HepG2 (cell line): Measurements from ENCODE around the gene MFSD2B. TPM values are rescaled to one million over a fixed set of nuclear protein-coding genes. Genes with fewer than 3 reads are reported as not detected.

Experiments used
- ATRX ChIP-seq: sonication (generic); formaldehyde crosslinking; IDR thresholded peaks from 2 replicates; pipeline ENCODE4 v1.4.0; 2020; ENCODE audit warnings: missing genetic modification reagents, borderline replicate concordance
- CC2D1A ChIP-seq: sonication (generic); formaldehyde crosslinking; IDR thresholded peaks from 2 replicates; pipeline ENCODE4 v1.8.1; 2023; ENCODE audit warnings: mild to moderate bottlenecking, missing genetic modification reagents
- ETV5 ChIP-seq: IDR thresholded peaks from 2 replicates; pipeline ENCODE4 v1.6.1; 2018; ENCODE audit warnings: missing biosample characterization, missing genetic modification reagents, inconsistent platforms, borderline replicate concordance
- HNRNPLL ChIP-seq: fragments of 200-400 bp; formaldehyde crosslinking; IDR thresholded peaks from 2 replicates; pipeline ENCODE4 v1.6.1; 2017; ENCODE audit warnings: mild to moderate bottlenecking, low read depth, low read length; ENCODE audit not compliant: poor library complexity, severe bottlenecking
- JARID2 ChIP-seq: sonication (generic); formaldehyde crosslinking; IDR thresholded peaks from 2 replicates; pipeline ENCODE4 v1.8.1; 2023; ENCODE audit warnings: missing genetic modification reagents, inconsistent platforms; ENCODE audit not compliant: insufficient replicate concordance
- MNT ChIP-seq: fragments of 450-650 bp; IDR thresholded peaks from 2 replicates; pipeline ENCODE4 v1.6.1; 2016
- PRPF4 ChIP-seq: fragments of 200-400 bp; formaldehyde crosslinking; IDR thresholded peaks from 2 replicates; pipeline ENCODE4 v1.6.1; 2016; ENCODE audit warnings: low read length, low read depth; ENCODE audit not compliant: poor library complexity, severe bottlenecking
- RFXAP ChIP-seq: sonication (generic); formaldehyde crosslinking; IDR thresholded peaks from 2 replicates; pipeline ENCODE4 v1.4.0; 2020; ENCODE audit warnings: missing genetic modification reagents, borderline replicate concordance
- SETDB1 ChIP-seq: sonication (generic); formaldehyde crosslinking; IDR thresholded peaks from 2 replicates; pipeline ENCODE4 v1.5.1; 2020; ENCODE audit warnings: missing genetic modification reagents, mild to moderate bottlenecking, borderline replicate concordance
- SIX1 ChIP-seq: sonication (generic); formaldehyde crosslinking; IDR thresholded peaks from 2 replicates; pipeline ENCODE4 v1.4.0; 2020; ENCODE audit warnings: missing genetic modification reagents, borderline replicate concordance
- TBL1XR1 ChIP-seq: fragments of 150-350 bp; IDR thresholded peaks from 2 replicates; pipeline ENCODE4 v1.6.1; 2014; ENCODE audit warnings: borderline replicate concordance, low read length; ENCODE audit not compliant: partially characterized antibody
- ZC3H13 ChIP-seq: sonication (generic); formaldehyde crosslinking; IDR thresholded peaks from 2 replicates; pipeline ENCODE4 v1.8.1; 2023; ENCODE audit warnings: mild to moderate bottlenecking, missing genetic modification reagents, moderate library complexity
- ZFP62 ChIP-seq: sonication (generic); formaldehyde crosslinking; IDR thresholded peaks from 2 replicates; pipeline ENCODE4 v1.4.0; 2020; ENCODE audit warnings: missing genetic modification reagents
- ZKSCAN8 ChIP-seq: IDR thresholded peaks from 2 replicates; pipeline ENCODE4 v1.6.1; 2016; ENCODE audit warnings: borderline replicate concordance, missing genetic modification reagents, missing compliant biosample characterization
- ZNF136 ChIP-seq: sonication (generic); formaldehyde crosslinking; IDR thresholded peaks from 2 replicates; pipeline ENCODE4 v1.8.1; 2022; ENCODE audit warnings: low read depth, mild to moderate bottlenecking, moderate library complexity, missing genetic modification reagents
- ZNF501 ChIP-seq: sonication (generic); formaldehyde crosslinking; IDR thresholded peaks from 2 replicates; pipeline ENCODE4 v1.5.1; 2020; ENCODE audit warnings: mild to moderate bottlenecking, moderate library complexity, missing genetic modification reagents
- ZNF564 ChIP-seq: sonication (generic); formaldehyde crosslinking; IDR thresholded peaks from 2 replicates; pipeline ENCODE4 v1.8.1; 2023; ENCODE audit warnings: mild to moderate bottlenecking, missing genetic modification reagents
- ZNF616 ChIP-seq: sonication (generic); formaldehyde crosslinking; IDR thresholded peaks from 2 replicates; pipeline ENCODE4 v1.5.0; 2020; ENCODE audit warnings: low read depth, mild to moderate bottlenecking, missing genetic modification reagents
- ZNF709 ChIP-seq: sonication (generic); formaldehyde crosslinking; IDR thresholded peaks from 2 replicates; pipeline ENCODE4 v1.5.0; 2020; ENCODE audit warnings: mild to moderate bottlenecking, missing genetic modification reagents
- ZNF780A ChIP-seq: sonication (generic); formaldehyde crosslinking; IDR thresholded peaks from 2 replicates; pipeline ENCODE4 v1.8.0; 2022; ENCODE audit warnings: mild to moderate bottlenecking, missing genetic modification reagents, moderate library complexity
- ZNF878 ChIP-seq: sonication (generic); formaldehyde crosslinking; IDR thresholded peaks from 2 replicates; pipeline ENCODE4 v1.8.1; 2023; ENCODE audit warnings: mild to moderate bottlenecking, missing genetic modification reagents, moderate library complexity
- polyA plus RNA-seq, 8 experiments: library from polyadenylated mRNA; depleted of rRNA in 3 of 8; stranded (reverse) in 7 of 8; unstranded in 1 of 8; fragments of >200 nt; fragmentation: Illumina TruSeq in 4 of 8; extraction: Trizol in 4 of 8; gene quantifications; 2 replicates each; pipeline versions ENCODE4 v1.2.1 to v1.2.3, GENCODE V29; 2011 to 2016; ENCODE audit warnings: low read depth in 4 of 8, missing spikeins in 1 of 8, mixed read lengths in 1 of 8; ENCODE audit not compliant: insufficient read depth in 1 of 8
- total RNA-seq, 5 experiments: library from RNA; depleted of rRNA; stranded (reverse); fragments of >200 nt; fragmentation: Illumina TruSeq; extraction: Trizol; gene quantifications; 2 replicates each; pipeline ENCODE4 v1.2.3, GENCODE V29; 2016; ENCODE audit warnings: low read depth in 1 of 5
- TF ChIP-seq, protein P1 (sequence below): sonication (generic); formaldehyde crosslinking; IDR thresholded peaks from 2 replicates; pipeline ENCODE4 v1.8.0; 2022; ENCODE audit warnings: mild to moderate bottlenecking, missing genetic modification reagents; ENCODE audit not compliant: insufficient replicate concordance
- TF ChIP-seq, protein P2 (sequence below): IDR thresholded peaks from 2 replicates; pipeline ENCODE4 v1.6.1; 2016; ENCODE audit warnings: missing genetic modification reagents, missing compliant biosample characterization
- TF ChIP-seq, protein P3 (sequence below): IDR thresholded peaks from 2 replicates; pipeline ENCODE4 v1.6.1; 2016; ENCODE audit warnings: mild to moderate bottlenecking, missing biosample characterization, missing genetic modification reagents

The MFSD2B gene
- total and polyA plus RNA-seq, 2 of the 13 experiments (the other 11 are each of a cell fraction or from before 2014, with no cell fraction given): 0.21 to 0.93 TPM

DNA sequence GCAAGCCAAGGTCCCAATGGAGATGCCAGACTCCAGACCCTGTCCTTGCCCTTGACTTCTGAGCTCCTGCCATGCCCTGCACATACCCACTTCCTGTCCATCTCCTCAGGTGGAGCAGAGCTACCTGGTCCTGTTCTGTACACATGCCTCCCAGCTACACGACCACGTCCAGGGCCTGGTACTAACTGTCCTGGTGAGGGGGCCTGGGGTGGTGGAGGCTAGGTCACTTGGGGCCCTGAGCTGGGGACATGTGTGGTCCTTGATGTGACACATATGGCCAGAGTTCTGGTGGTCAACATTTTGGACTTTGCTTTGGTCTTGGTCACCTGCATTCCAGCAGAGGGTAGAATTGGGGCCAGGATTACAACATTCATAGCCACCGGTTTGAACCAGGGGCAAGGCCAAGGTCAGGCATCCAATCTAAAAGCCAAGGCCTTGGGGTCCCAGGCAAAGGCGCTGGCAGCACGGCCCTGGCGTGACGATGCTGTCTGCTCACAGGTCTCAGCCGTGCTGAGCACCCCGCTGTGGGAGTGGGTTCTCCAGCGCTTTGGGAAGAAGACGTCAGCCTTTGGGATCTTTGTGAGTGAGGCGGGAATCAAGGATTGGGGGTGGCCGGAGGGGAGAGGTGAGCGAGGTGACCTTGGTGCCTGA, 12.6 kb downstream of the MFSD2B start (continued):
- no peak for TF ChIP-seq RFXAP
- TF ChIP-seq ZNF136 (CRISPR knock-in tag): no peak
- no peak for TF ChIP-seq SETDB1 (CRISPR knock-in tag)
- no peak for TF ChIP-seq CC2D1A
- TF ChIP-seq, protein P1, sequence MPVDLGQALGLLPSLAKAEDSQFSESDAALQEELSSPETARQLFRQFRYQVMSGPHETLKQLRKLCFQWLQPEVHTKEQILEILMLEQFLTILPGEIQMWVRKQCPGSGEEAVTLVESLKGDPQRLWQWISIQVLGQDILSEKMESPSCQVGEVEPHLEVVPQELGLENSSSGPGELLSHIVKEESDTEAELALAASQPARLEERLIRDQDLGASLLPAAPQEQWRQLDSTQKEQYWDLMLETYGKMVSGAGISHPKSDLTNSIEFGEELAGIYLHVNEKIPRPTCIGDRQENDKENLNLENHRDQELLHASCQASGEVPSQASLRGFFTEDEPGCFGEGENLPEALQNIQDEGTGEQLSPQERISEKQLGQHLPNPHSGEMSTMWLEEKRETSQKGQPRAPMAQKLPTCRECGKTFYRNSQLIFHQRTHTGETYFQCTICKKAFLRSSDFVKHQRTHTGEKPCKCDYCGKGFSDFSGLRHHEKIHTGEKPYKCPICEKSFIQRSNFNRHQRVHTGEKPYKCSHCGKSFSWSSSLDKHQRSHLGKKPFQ (CRISPR knock-in tag): no peak
- TF ChIP-seq, protein P2, sequence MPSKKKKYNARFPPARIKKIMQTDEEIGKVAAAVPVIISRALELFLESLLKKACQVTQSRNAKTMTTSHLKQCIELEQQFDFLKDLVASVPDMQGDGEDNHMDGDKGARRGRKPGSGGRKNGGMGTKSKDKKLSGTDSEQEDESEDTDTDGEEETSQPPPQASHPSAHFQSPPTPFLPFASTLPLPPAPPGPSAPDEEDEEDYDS (CRISPR knock-in tag): 0 out of 2 replicates have a peak, but pooled peaks have one; percentile 17
- TF ChIP-seq PRPF4: no peak
- TF ChIP-seq ZNF709 (CRISPR knock-in tag): no peak
- TF ChIP-seq ZNF501 (CRISPR knock-in tag): peak; percentile 56; the same call in 1 of the 2 replicates
- no peak for TF ChIP-seq ZKSCAN8 (CRISPR knock-in tag)
- no peak for TF ChIP-seq ZNF878 (CRISPR knock-in tag)
- peak; percentile 39; the same call in 1 of the 2 replicates for TF ChIP-seq ETV5
- no peak for TF ChIP-seq MNT
- no peak for TF ChIP-seq ZNF564
- TF ChIP-seq ZNF780A (CRISPR knock-in tag): peak; percentile 80; the same call in 1 of the 2 replicates
- no peak for TF ChIP-seq HNRNPLL
- no peak for TF ChIP-seq ATRX
- no peak for TF ChIP-seq SIX1 (CRISPR knock-in tag)
- TF ChIP-seq ZNF616 (CRISPR knock-in tag): no peak
- TF ChIP-seq ZC3H13 (CRISPR knock-in tag): peak; percentile 69; the same call in 1 of the 2 replicates
- TF ChIP-seq, protein P3, sequence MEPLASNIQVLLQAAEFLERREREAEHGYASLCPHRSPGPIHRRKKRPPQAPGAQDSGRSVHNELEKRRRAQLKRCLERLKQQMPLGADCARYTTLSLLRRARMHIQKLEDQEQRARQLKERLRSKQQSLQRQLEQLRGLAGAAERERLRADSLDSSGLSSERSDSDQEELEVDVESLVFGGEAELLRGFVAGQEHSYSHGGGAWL (CRISPR knock-in tag): no peak
- TF ChIP-seq JARID2: no peak
- no peak for TF ChIP-seq ZFP62
- peak; percentile 97 for TF ChIP-seq TBL1XR1
